Brain microvascular endothelial cell (primary cell): ENCODE measurements around the gene TACC2.

ENCODE experiments used
- DNase-seq: peaks from one replicate; pipeline ENCODE4 v3.0.0-alpha.2; 2020
- H3K27ac ChIP-seq: fragments of 250-450 bp; sonication (Bioruptor Pico); 2 replicates; pipeline ENCODE4 v1.5.1; 2020; ENCODE audit warnings: mild to moderate bottlenecking, moderate library complexity
- H3K27me3 ChIP-seq: fragments of 250-450 bp; sonication (Bioruptor Pico); replicated peaks from 2 replicates; pipeline ENCODE4 v1.5.1; 2020; ENCODE audit warnings: mild to moderate bottlenecking
- H3K36me3 ChIP-seq: fragments of 250-450 bp; sonication (Bioruptor Pico); replicated peaks from 2 replicates; pipeline ENCODE4 v1.5.1; 2020; ENCODE audit warnings: mild to moderate bottlenecking
- H3K4me3 ChIP-seq: 2 replicates; pipeline ENCODE4 v1.5.1; 2011; ENCODE audit warnings: low read depth, mild to moderate bottlenecking, control low read depth, low read length, moderate library complexity
- CTCF ChIP-seq: IDR thresholded peaks from 2 replicates; pipeline ENCODE4 v1.5.1; 2011; ENCODE audit warnings: low read depth, mild to moderate bottlenecking, moderate library complexity, low read length, control low read depth, inconsistent platforms; ENCODE audit errors: missing control alignments
- in situ Hi-C: cut with HindIII; loops from 2 replicates; pipeline ENCODE4 v1.10.0; 2017; ENCODE audit warnings: low sequenced_read_pairs, low pct_ligation_motif_present

Gene TACC2

GRCh38 chr10:122206471-122207065 lies 217.6 kb downstream of the TACC2 start:
- peak; percentile 49 for TF ChIP-seq CTCF
- H3K27me3 ChIP-seq, result no peaks in the 10 kb centered on the region
- H3K36me3 ChIP-seq, result peaks cover 8% of the 10 kb centered on the region
- H3K4me3 ChIP-seq, result no peak overlapping the region
- in situ Hi-C loops, result no loop called here
- H3K27ac ChIP-seq, result no peak overlapping the region
- DNase-seq, result peak; percentile 24

- H3K27me3 ChIP-seq, result no peaks in the 10 kb centered on the region
- in situ Hi-C loops, result no loop called here
- H3K27ac ChIP-seq, result no peak overlapping the region
- TF ChIP-seq CTCF, result no peak
- peaks cover 8% of the 10 kb centered on the region for H3K36me3 ChIP-seq
- no peak for DNase-seq
- H3K4me3 ChIP-seq, result no peak overlapping the region
These were observed 218.2 kb downstream of the TACC2 start for GRCh38 chr10:122207163-122207562.

DNA sequence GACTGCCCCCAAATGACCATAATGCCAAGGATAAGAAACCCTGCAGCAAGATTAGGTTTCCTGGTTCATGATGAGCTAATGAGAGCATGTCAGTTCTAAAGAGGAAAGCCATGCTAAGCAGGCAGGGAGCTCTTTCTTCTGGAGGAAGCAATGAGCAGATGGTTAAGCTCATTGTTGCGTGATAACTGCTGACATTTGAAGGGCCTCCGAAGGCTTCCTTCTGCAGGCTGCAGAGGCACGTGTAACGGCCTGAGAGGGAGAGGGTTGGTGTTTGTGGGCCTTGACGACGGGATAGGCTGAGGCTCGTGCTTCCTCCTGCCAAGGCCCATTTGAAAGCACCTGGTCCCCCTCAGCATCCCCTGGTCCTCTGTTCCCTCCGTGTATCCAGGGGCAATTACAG lies 218.6 kb downstream of the TACC2 start:
- TF ChIP-seq CTCF, result no peak
- no peaks in the 10 kb centered on the region for H3K27me3 ChIP-seq
- DNase-seq, result no peak
- peaks cover 8% of the 10 kb centered on the region for H3K36me3 ChIP-seq
- no peak overlapping the region for H3K27ac ChIP-seq
- in situ Hi-C loops, result no loop called here
- no peak overlapping the region for H3K4me3 ChIP-seq

GRCh38 chr10:122208571-122209430 lies 219.8 kb downstream of the TACC2 start:
- no peak overlapping the region for H3K4me3 ChIP-seq
- no peak for DNase-seq
- no peak for TF ChIP-seq CTCF
- H3K27ac ChIP-seq, result no peak overlapping the region
- no peaks in the 10 kb centered on the region for H3K27me3 ChIP-seq
- peaks cover 8% of the 10 kb centered on the region for H3K36me3 ChIP-seq
- in situ Hi-C loops, result no loop called here

GRCh38 chr10:122210481-122211265 lies 221.7 kb downstream of the TACC2 start:
- no peaks in the 10 kb centered on the region for H3K27me3 ChIP-seq
- no peak overlapping the region for H3K27ac ChIP-seq
- TF ChIP-seq CTCF, result no peak
- H3K36me3 ChIP-seq, result peaks cover 8% of the 10 kb centered on the region
- no peak for DNase-seq
- no peak overlapping the region for H3K4me3 ChIP-seq
- in situ Hi-C loops, result no loop called here
